Activated T-helper 2 cell treated with anti-CD3 and anti-CD28 coated beads, Interferon-gamma antibody, Interleukin-2, Interleukin-4, amounts not matched to agents 10 μg/mL and 5 μg/mL and 100 μg/mL, durations not matched to agents 14 hours and 24 hours and 36 hours (primary cell): Measurements from ENCODE around the gene DGKG. TPM values are rescaled to one million over a fixed set of nuclear protein-coding genes. Genes with fewer than 3 reads are reported as not detected.

Experiments used
- DNase-seq: peaks from one replicate; pipeline ENCODE4 v3.0.0; 2021; ENCODE audit warnings: low spot score
- H3K27ac Mint-ChIP-seq: one replicate; pipeline ENCODE4 v1.8.0; 2021; ENCODE audit warnings: mixed read lengths
- H3K27me3 Mint-ChIP-seq: one replicate; pipeline ENCODE4 v1.8.0; 2021; ENCODE audit warnings: low read depth, mixed read lengths
- H3K36me3 Mint-ChIP-seq: one replicate; pipeline ENCODE4 v1.8.0; 2021; ENCODE audit warnings: low read depth, mixed read lengths
- H3K4me1 Mint-ChIP-seq: one replicate; pipeline ENCODE4 v1.8.0; 2021; ENCODE audit warnings: low read depth, mixed read lengths
- H3K4me3 Mint-ChIP-seq: one replicate; pipeline ENCODE4 v1.8.0; 2021; ENCODE audit warnings: low read depth, mild to moderate bottlenecking, moderate library complexity, mixed read lengths
- H3K9me3 Mint-ChIP-seq: one replicate; pipeline ENCODE4 v1.8.0; 2021; ENCODE audit warnings: mixed read lengths
- intact Hi-C: fragments of 100-400 bp; cut with micrococcal nuclease; formaldehyde crosslinking; loops from one replicate; pipeline ENCODE4 v1.15.1; 2023
- total RNA-seq: library from RNA; stranded (reverse); gene quantifications from 2 replicates; pipeline ENCODE4 v1.2.3, GENCODE V29; 2022

Gene DGKG
- total RNA-seq, 1 donor from 2014 or later = 0.05 TPM

DNA sequence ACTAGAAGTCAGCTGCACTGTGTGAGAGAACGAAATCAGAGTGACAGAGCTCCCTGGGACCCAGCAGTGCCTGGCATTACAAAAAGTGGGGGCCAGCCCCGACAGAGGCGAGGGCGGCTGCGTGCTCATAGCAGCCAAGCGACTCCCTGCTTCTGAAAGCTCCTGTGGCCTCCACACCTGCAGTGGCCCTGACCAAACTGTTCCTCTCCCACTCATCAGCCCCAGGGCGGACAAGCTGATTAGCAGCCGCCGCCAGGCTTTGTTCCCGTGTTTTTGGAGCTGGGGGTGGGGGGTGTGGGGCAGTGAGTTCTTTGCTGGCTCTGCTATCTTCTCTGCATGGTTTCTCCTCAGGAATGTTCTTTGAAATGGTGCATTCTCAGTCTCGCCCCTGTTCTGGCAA is 58.1 kb downstream of the DGKG start:
- peaks cover 5% of the 10 kb centered on the region for H3K27me3 Mint-ChIP-seq
- no peak for DNase-seq
- no peaks in the 10 kb centered on the region for H3K4me1 Mint-ChIP-seq
- no peaks in the 10 kb centered on the region for H3K9me3 Mint-ChIP-seq
- no peaks in the 10 kb centered on the region for H3K36me3 Mint-ChIP-seq
- no peak overlapping the region for H3K27ac Mint-ChIP-seq
- H3K4me3 Mint-ChIP-seq = no peak overlapping the region
- intact Hi-C loops = no loop called here

DNA sequence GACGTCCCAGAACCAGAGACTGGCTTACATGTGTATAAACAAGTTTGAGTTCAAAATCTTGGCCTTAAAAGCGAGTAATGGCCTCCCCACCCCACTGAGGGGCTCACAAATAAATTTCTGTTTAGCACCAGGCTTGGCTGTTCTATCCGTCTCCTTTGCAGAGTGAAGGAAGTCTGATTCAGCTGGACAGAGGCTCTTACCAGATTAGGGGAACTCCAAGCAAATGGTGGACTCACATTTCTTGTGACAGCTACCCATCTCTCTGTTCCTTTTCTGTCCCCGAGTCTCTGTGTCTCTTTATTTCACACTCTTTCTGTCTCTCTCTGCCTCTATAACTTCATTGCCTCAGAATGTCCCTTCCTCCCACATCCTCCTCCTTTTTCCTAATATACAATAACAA is 62.7 kb downstream of the DGKG start:
- H3K4me1 Mint-ChIP-seq = no peaks in the 10 kb centered on the region
- no peaks in the 10 kb centered on the region for H3K36me3 Mint-ChIP-seq
- H3K9me3 Mint-ChIP-seq = no peaks in the 10 kb centered on the region
- H3K4me3 Mint-ChIP-seq = no peak overlapping the region
- no peak overlapping the region for H3K27ac Mint-ChIP-seq
- peaks cover 4% of the 10 kb centered on the region for H3K27me3 Mint-ChIP-seq
- intact Hi-C loops = no loop called here
- DNase-seq = no peak

DNA sequence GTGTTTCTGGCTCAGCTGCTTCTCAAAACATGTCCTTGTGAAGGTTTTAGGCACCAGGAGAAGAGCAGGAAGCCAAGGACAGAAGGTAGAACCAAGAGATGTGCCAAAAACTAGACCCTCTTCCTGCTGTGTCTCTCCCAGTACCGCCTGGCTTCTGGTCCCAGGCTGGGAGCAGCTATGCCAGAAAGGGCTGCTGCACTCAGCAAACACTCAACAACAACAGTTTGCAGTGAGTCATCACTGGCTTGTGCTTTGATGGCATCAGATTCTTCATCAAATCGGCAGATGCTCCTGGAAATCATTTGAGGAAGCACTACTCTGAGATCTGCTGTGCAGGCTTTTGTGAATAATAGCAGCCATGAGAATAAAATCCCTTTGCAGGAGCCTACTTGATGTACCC is 63.2 kb downstream of the DGKG start:
- intact Hi-C loops = no loop called here
- H3K27ac Mint-ChIP-seq = no peak overlapping the region
- H3K4me1 Mint-ChIP-seq = no peaks in the 10 kb centered on the region
- no peaks in the 10 kb centered on the region for H3K36me3 Mint-ChIP-seq
- no peak for DNase-seq
- no peak overlapping the region for H3K4me3 Mint-ChIP-seq
- H3K27me3 Mint-ChIP-seq = peaks cover 4% of the 10 kb centered on the region
- no peaks in the 10 kb centered on the region for H3K9me3 Mint-ChIP-seq

DNA sequence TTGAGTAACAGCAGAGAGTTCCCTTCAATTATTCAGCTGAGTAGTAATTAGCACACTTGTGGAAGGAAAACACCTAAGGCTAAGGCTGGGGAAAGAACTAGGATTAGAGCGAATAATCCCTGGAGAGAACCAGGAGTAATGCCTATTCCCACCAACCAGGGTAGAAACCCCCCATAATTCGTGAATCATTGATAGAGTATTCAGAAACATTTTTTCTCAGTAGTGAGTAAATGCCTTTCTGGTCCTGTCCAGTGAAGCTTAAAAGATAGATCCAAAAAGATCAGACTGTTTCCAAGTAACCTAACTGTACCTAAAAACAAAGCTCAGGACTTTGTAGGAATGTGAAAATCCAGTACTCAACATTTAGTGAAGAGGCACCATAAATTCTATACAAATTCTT is 71.2 kb downstream of the DGKG start:
- no peaks in the 10 kb centered on the region for H3K4me1 Mint-ChIP-seq
- no peak overlapping the region for H3K4me3 Mint-ChIP-seq

DNA sequence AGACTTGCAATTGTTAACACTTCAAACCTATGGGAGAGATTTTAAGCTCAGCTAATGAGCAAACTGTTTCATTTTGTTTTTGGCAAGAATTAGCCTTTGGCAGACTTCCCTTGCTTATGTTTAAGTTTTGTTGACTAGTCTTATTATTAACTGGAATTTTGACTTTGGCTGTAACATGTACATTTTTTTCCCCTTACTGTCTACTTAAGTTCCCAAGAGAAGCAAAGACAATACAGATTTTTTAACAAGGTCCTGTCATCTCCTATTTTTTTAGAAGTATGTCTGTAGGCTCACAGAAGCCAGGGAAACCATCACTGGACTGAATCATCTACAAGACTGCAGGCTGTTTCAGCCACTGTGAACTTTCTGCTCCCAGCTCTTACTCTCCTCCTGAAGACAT is 74.3 kb downstream of the DGKG start:
- intact Hi-C loops = no loop called here
- no peak for DNase-seq
- peaks cover 15% of the 10 kb centered on the region for H3K27me3 Mint-ChIP-seq
- no peak overlapping the region for H3K4me3 Mint-ChIP-seq
- no peaks in the 10 kb centered on the region for H3K9me3 Mint-ChIP-seq
- H3K27ac Mint-ChIP-seq = no peak overlapping the region
- no peaks in the 10 kb centered on the region for H3K4me1 Mint-ChIP-seq
- H3K36me3 Mint-ChIP-seq = no peaks in the 10 kb centered on the region

More for the DNA sequence above, 71.2 kb downstream of the DGKG start:
- H3K9me3 Mint-ChIP-seq = no peaks in the 10 kb centered on the region
- H3K27ac Mint-ChIP-seq = no peak overlapping the region
- H3K27me3 Mint-ChIP-seq = peaks cover 17% of the 10 kb centered on the region
- H3K36me3 Mint-ChIP-seq = no peaks in the 10 kb centered on the region
- DNase-seq = no peak
- intact Hi-C loops = no loop called here

DNA sequence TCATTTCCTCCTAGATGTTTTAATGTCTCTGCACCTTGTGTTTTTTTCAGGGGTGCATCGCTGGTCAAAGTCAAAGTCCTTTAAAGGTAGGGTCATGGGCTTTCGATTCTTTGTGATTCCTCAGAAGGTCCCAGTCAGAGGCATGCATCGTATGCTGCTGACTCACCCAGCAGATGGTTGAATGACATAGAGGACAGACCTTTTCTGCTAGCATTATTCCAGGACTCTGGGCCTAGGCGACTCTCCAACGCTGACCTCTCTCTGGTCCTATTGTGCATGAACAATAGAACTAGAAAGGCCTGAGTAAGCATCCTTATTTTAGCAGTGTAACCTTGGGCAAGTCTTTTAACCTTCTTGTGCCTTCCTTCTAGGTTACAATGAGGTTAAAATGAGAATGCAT is 75.9 kb downstream of the DGKG start:
- intact Hi-C loops = no loop called here
- no peak for DNase-seq
- no peaks in the 10 kb centered on the region for H3K4me1 Mint-ChIP-seq
- H3K36me3 Mint-ChIP-seq = no peaks in the 10 kb centered on the region
- no peak overlapping the region for H3K4me3 Mint-ChIP-seq
- no peaks in the 10 kb centered on the region for H3K9me3 Mint-ChIP-seq
- no peak overlapping the region for H3K27ac Mint-ChIP-seq
- H3K27me3 Mint-ChIP-seq = peaks cover 14% of the 10 kb centered on the region

DNA sequence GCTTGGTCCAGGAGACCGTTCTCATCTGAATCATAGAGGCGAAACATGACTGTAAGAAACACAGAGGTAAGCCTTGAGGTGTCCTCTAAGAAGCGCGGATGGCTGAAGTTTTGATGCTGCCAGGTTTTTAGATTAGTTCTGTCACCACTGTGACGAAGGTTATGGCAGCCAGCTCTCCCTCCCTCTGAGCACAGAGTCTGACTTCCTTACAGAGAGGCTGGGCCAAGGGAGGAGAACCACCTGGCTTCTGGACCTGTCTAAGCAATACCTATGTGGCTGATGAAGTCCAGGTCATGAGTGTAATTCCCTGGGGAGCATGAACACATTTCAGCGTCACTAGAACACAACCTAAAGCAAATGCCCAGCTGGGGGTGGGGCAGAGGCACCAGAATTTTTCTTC is 77.4 kb downstream of the DGKG start:
- no peaks in the 10 kb centered on the region for H3K36me3 Mint-ChIP-seq
- H3K9me3 Mint-ChIP-seq = no peaks in the 10 kb centered on the region
- no peak overlapping the region for H3K27ac Mint-ChIP-seq
- H3K27me3 Mint-ChIP-seq = peaks cover 14% of the 10 kb centered on the region
- no peak for DNase-seq
- H3K4me3 Mint-ChIP-seq = no peak overlapping the region
- H3K4me1 Mint-ChIP-seq = no peaks in the 10 kb centered on the region
- intact Hi-C loops = no loop called here

DNA sequence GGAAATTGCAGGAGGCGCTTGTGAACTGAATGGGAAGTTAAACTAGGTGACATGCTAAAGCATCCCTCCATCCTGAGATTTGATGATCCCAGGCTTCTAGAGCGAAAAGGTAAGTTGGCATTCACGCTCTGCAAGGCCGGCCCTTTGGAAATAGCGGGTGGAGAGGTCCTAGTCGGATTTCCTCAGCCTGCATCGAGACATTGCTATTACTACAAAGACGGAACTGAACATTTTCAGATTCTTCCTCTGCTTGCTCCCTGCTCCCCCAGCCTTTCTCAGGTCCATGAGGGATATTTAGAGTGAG is 77.7 kb downstream of the DGKG start:
- H3K27me3 Mint-ChIP-seq = peaks cover 10% of the 10 kb centered on the region
- no peak overlapping the region for H3K4me3 Mint-ChIP-seq
- no peaks in the 10 kb centered on the region for H3K36me3 Mint-ChIP-seq
- intact Hi-C loops = no loop called here
- H3K4me1 Mint-ChIP-seq = no peaks in the 10 kb centered on the region
- DNase-seq = no peak
- no peak overlapping the region for H3K27ac Mint-ChIP-seq
- no peaks in the 10 kb centered on the region for H3K9me3 Mint-ChIP-seq

DNA sequence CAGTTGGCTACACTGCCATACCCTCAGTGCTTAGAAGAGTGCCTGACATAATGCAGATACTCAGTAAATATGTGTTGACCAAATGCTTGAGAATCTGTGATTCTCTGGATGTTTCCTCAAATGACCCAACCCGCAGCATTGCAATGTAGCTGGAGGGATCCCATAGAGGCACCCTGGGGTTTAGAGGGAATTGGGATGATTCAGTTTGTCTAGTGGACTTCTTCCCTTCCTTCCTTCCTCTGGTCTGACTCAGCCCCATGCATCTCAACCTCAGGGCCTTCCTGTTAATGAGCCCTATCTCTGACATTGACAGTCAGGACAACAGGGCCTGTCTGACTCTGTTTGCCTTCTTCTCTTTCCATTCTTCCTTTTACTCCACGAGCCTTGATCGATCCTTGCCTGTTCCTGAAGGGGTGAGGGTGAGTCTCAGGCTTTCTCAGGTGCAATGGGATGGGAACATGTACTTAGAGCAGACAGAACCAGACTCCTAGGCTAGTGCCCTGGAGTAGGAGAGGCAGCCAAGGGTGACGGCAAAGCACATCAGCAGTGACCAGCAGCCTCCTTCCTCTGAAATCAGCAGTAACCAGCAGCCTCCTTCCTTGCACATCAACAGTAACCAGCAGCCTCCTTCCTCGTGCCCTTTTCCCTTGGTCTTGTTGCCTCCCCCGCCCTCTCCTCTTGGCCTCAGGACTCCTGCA is 78.2 kb downstream of the DGKG start:
- peaks cover 13% of the 10 kb centered on the region for H3K27me3 Mint-ChIP-seq
- no peaks in the 10 kb centered on the region for H3K36me3 Mint-ChIP-seq
- intact Hi-C loops = no loop called here
- no peak for DNase-seq
- H3K4me1 Mint-ChIP-seq = no peaks in the 10 kb centered on the region
- H3K27ac Mint-ChIP-seq = no peak overlapping the region
- no peak overlapping the region for H3K4me3 Mint-ChIP-seq
- H3K9me3 Mint-ChIP-seq = no peaks in the 10 kb centered on the region

DNA sequence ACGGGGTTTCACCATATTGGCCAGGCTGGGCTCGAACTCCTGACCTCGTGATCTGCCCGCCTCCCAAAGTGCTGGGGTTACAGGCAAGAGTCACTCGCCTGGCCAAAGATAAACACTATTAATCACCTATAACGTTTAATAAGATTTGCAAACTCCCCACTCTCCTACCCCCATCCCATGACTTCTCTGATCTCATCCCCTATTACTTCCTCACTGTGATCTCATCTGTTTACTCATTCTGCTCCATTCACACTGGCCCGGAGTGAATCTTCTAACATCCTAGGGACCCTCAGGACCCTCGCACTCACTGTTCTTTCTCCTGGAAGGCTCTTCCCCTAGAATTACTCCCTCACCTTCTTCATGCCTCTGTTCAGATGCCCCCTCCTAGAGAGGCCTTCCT is 78.9 kb downstream of the DGKG start:
- no peak overlapping the region for H3K27ac Mint-ChIP-seq
- intact Hi-C loops = no loop called here
- no peak overlapping the region for H3K4me3 Mint-ChIP-seq
- no peaks in the 10 kb centered on the region for H3K4me1 Mint-ChIP-seq
- H3K36me3 Mint-ChIP-seq = no peaks in the 10 kb centered on the region
- no peaks in the 10 kb centered on the region for H3K9me3 Mint-ChIP-seq
- DNase-seq = no peak
- peaks cover 17% of the 10 kb centered on the region for H3K27me3 Mint-ChIP-seq

DNA sequence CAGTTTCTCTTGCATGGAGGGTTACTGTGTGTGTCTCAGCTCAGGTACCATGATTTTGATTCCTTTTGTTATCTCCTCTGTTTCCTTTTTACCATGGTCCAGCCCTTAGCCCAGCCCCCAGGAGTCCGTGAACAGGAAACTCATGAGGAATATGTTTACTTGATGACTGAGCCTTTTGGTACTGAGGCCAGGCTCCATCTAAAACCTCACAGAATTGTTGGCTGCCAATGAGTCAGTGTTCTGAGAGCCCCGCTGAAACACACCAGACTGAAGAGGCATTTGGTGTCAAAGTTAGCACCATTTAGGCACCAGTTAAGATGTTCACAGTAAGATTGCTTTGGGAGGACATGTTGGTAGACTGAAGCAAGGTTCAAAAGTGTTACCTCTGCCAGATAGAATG is 80.9 kb downstream of the DGKG start:
- Mint-ChIP-seq H3K4me1 (no peaks in the 10 kb centered on the region), H3K27ac (no peak overlapping the region), H3K36me3 (no peaks in the 10 kb centered on the region), H3K4me3 (no peak overlapping the region), H3K27me3 (peaks cover 18% of the 10 kb centered on the region), H3K9me3 (no peaks in the 10 kb centered on the region)
- intact Hi-C loops = no loop called here
- no peak for DNase-seq

DNA sequence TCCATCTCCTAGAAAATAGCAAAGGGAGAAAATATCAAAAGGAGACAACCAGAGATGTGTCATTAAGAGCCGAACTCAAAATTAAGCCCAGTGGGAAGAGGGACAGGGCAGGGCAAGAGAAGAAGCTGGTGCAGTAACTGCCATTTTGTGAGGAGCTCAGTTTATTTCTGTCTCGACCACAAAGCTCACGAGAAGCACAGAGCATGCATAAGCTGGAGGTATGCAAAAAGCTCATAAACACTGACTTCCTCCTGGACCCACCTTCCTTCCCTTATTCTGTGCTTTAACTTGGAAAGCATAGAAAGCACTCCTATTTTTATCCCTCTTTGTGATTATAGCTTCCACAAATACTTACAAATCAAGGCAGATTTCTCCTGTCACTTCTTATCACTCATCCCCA is 81.3 kb downstream of the DGKG start:
- no peaks in the 10 kb centered on the region for H3K9me3 Mint-ChIP-seq
- H3K36me3 Mint-ChIP-seq = no peaks in the 10 kb centered on the region
- no peaks in the 10 kb centered on the region for H3K4me1 Mint-ChIP-seq
- H3K27me3 Mint-ChIP-seq = peaks cover 18% of the 10 kb centered on the region
- intact Hi-C loops = no loop called here
- DNase-seq = no peak
- H3K4me3 Mint-ChIP-seq = no peak overlapping the region
- no peak overlapping the region for H3K27ac Mint-ChIP-seq

DNA sequence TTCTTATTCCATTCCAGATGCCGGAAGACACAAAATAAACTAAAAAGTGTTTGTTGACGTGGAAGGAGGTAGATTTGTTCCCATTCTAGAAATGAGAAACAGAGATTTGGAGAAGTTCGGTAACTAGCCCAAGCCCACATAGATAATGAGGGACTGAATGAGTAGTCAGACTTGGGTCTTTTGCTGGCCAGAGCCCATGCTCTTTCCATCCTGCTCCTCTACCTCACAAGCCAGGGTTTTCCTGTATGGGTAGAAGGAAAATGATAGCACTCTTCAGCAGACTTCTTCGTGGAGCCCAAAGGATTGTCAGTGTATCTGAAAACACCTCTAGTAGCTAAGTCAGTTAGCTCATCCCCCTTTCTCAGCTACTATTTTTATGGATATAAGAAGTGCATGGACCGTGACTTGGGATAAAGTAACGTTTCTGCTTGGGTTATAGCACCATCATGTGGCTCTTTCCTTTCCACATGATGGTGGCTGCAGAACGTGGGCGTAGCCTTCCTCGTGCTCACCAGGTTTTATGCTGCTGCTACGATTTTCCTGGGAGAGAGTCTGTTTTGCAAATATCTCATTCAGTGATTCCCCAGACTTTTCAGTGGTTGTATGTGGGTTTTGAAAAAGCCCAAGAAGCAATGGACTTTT is 84.6 kb downstream of the DGKG start:
- no peaks in the 10 kb centered on the region for H3K4me1 Mint-ChIP-seq
- H3K27me3 Mint-ChIP-seq = peaks cover 18% of the 10 kb centered on the region
- no peak overlapping the region for H3K4me3 Mint-ChIP-seq
- intact Hi-C loops = no loop called here
- no peaks in the 10 kb centered on the region for H3K9me3 Mint-ChIP-seq
- DNase-seq = no peak
- no peak overlapping the region for H3K27ac Mint-ChIP-seq
- H3K36me3 Mint-ChIP-seq = no peaks in the 10 kb centered on the region

DNA sequence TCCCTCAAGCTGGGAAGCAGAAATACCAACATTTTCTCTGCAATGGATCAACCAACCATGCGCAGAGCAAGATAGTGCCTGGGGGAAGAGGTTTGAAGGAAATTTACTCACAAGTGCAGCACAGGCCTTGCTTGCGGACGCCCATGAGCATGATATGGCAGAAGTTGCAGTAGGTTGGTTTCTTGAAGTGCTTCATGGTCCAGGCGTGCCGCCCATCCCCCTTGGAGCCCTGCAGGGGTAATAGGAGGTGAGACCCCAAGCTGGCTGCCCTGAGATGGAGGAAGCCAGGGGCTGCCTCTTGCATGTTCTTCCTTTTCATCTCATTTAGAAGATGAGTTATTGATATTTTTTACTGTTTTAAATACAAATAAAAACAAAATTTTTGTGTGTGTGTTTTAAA is 86.6 kb downstream of the DGKG start:
- Mint-ChIP-seq H3K36me3 (no peaks in the 10 kb centered on the region), H3K9me3 (no peaks in the 10 kb centered on the region), H3K4me3 (no peak overlapping the region), H3K4me1 (no peaks in the 10 kb centered on the region), H3K27me3 (peaks cover 13% of the 10 kb centered on the region), H3K27ac (no peak overlapping the region)
- intact Hi-C loops = no loop called here
- no peak for DNase-seq
